ENCODE results near the gene ZNF229.
"Not testable (repeated sequence)": the region's sequence is repeated elsewhere in the genome, so short reads cannot be mapped to it uniquely, and the experiment has no call there.

Gene ZNF229

GRCh38 chr19:44447916-44448674, at the start of gene ZNF229:
TSS of gene ZNF229 (minus strand) at chr19:44448472. CDS start at chr19:44442847, 5,625 bp downstream.
- DNase-seq: peak; percentile 93

- DNase-seq: no peak
These were observed 48.4 kb upstream of the ZNF229 start for GRCh38 chr19:44496711-44497110.

GRCh38 chr19:44476559-44477408, 28.5 kb upstream of the ZNF229 start:
- DNase-seq: peak; percentile 22

GRCh38 chr19:44468730-44469129, 20.5 kb upstream of the ZNF229 start:
- DNase-seq: not testable (repeated sequence)

- not testable (repeated sequence) for DNase-seq
These were observed 14.5 kb upstream of the ZNF229 start for GRCh38 chr19:44462600-44463286.

- DNase-seq: not testable (repeated sequence)
These were observed 7.7 kb upstream of the ZNF229 start for GRCh38 chr19:44456016-44456415.

GRCh38 chr19:44455100-44455499, 6.8 kb upstream of the ZNF229 start:
- no peak for DNase-seq

GRCh38 chr19:44452367-44452766, 4.1 kb upstream of the ZNF229 start:
- DNase-seq: no peak

GRCh38 chr19:44451687-44452086, 3.4 kb upstream of the ZNF229 start:
- no peak for DNase-seq

- no peak for DNase-seq
These were observed 9.8 kb downstream of the ZNF229 start for GRCh38 chr19:44438441-44438840.

GRCh38 chr19:44435441-44435840, 12.8 kb downstream of the ZNF229 start:
- DNase-seq: no peak

GRCh38 chr19:44430956-44431355, 17.3 kb downstream of the ZNF229 start:
- DNase-seq: no peak

GRCh38 chr19:44415553-44415952, 32.7 kb downstream of the ZNF229 start:
- DNase-seq: not testable (repeated sequence)

- DNase-seq: peak; percentile 96
These were observed 46.8 kb downstream of the ZNF229 start, which contains the start of gene ZNF285 for GRCh38 chr19:44401139-44402115. TSS of gene ZNF285 (minus strand) at chr19:44401608. CDS start at chr19:44397213, 4,395 bp downstream.

- not testable (repeated sequence) for DNase-seq
These were observed 59.0 kb downstream of the ZNF229 start for GRCh38 chr19:44389268-44389667.

Measured in fibroblast of skin of right quadriceps (primary cell).